GM18520 (cell line): ENCODE measurements around the gene KRT77.

Experiments used
- ATAC-seq: cut with Tn5 transposase; IDR thresholded peaks from one replicate; pipeline ENCODE4 v1.9.1; 2021; ENCODE audit not compliant: unreplicated experiment

KRT77 gene

GRCh38 chr12:52659395-52659794 lies 43.9 kb downstream of the KRT77 start:
- ATAC-seq = no peak

GRCh38 chr12:52658196-52658595 lies 45.1 kb downstream of the KRT77 start:
- ATAC-seq = no peak

- ATAC-seq = no peak
Measured at GRCh38 chr12:52657250-52657902, 45.9 kb downstream of the KRT77 start.

GRCh38 chr12:52656616-52657015 lies 46.7 kb downstream of the KRT77 start:
- no peak for ATAC-seq

GRCh38 chr12:52655720-52656124 lies 47.6 kb downstream of the KRT77 start:
- ATAC-seq = no peak

- no peak for ATAC-seq
Measured at GRCh38 chr12:52655251-52655650, 48.1 kb downstream of the KRT77 start.

- no peak for ATAC-seq
Measured at GRCh38 chr12:52651726-52652261, 51.5 kb downstream of the KRT77 start, which contains the start of gene KRT2. KRT2 (minus strand) TSS chr12:52652211; CDS start chr12:52652142, 69 bp downstream.

GRCh38 chr12:52650520-52651081 lies 52.7 kb downstream of the KRT77 start:
- ATAC-seq = no peak

GRCh38 chr12:52649066-52649465 lies 54.3 kb downstream of the KRT77 start:
- no peak for ATAC-seq

- ATAC-seq = no peak
Measured at GRCh38 chr12:52648012-52648550, 55.2 kb downstream of the KRT77 start.

- ATAC-seq = no peak
Measured at GRCh38 chr12:52647601-52648000, 55.7 kb downstream of the KRT77 start.

GRCh38 chr12:52646613-52647012 lies 56.7 kb downstream of the KRT77 start:
- no peak for ATAC-seq

- ATAC-seq = no peak
Measured at GRCh38 chr12:52645982-52646381, 57.3 kb downstream of the KRT77 start.

GRCh38 chr12:52645120-52645761 lies 58.1 kb downstream of the KRT77 start:
- no peak for ATAC-seq

- ATAC-seq = no peak
Measured at GRCh38 chr12:52644078-52644415, 59.3 kb downstream of the KRT77 start.

- ATAC-seq = no peak
Measured at GRCh38 chr12:52643233-52644077, 59.9 kb downstream of the KRT77 start.

GRCh38 chr12:52641468-52641867 lies 61.9 kb downstream of the KRT77 start:
- ATAC-seq = no peak
